SK-N-SH (cell line): ENCODE measurements around the gene SFXN1. TPM values are rescaled to one million over a fixed set of nuclear protein-coding genes. Genes with fewer than 3 reads are reported as not detected.

Experiments
- CTCF ChIA-PET: fragments of 300-600, 350-600 bp; formaldehyde crosslinking; extraction: SDS; loops from one replicate; lab custom pipeline; 2021; lab: Yijun Ruan, JAX
- POLR2A ChIA-PET: fragments of 350-600 bp; sonication (Branson Sonifier 250); formaldehyde crosslinking; extraction: SDS; loops from one replicate; lab custom pipeline; 2020; ENCODE audit warnings: antibody characterized with exemption, inconsistent platforms; lab: Yijun Ruan, JAX
- DNase-seq: peaks from one replicate; pipeline ENCODE4 v3.0.0; 2012
- H2AFZ ChIP-seq: fragments of 200-600 bp; sonication (generic); 2 replicates; pipeline ENCODE4 v1.8.1; 2016; ENCODE audit warnings: antibody characterized with exemption, mild to moderate bottlenecking, low read depth
- H3F3A ChIP-seq: fragments of 200-600 bp; sonication (generic); replicated peaks from 2 replicates; pipeline ENCODE3; 2016; ENCODE audit warnings: antibody characterized with exemption, mild to moderate bottlenecking; ENCODE audit not compliant: insufficient read depth
- H3K27ac ChIP-seq, 2 experiments: fragments of 200-500 bp in 1 of 2; fragments of 200-600 bp in 1 of 2; sonication (Bioruptor generic) in 1 of 2; sonication (generic), shearing (Covaris generic) in 1 of 2; 2 replicates each; pipeline versions ENCODE4 v1.5.1 to v1.6.1; 2014 to 2016; ENCODE audit warnings: low read depth in 2 of 2, inconsistent platforms in 1 of 2, low read length in 1 of 2, mild to moderate bottlenecking in 1 of 2, mixed read lengths in 1 of 2
- H3K27me3 ChIP-seq: fragments of 200-600 bp; sonication (generic), shearing (Covaris generic); 2 replicates; pipeline ENCODE4 v1.6.1; 2016; ENCODE audit warnings: mixed run types; ENCODE audit not compliant: insufficient read depth
- H3K36me3 ChIP-seq, 2 experiments: fragments of 200-500 bp in 1 of 2; fragments of 200-600 bp in 1 of 2; sonication (Bioruptor generic) in 1 of 2; sonication (generic) in 1 of 2; replicated peaks in 1 of 2; 2 replicates each; pipeline versions ENCODE3 to v1.5.1; 2014 to 2016; ENCODE audit warnings: low read length in 1 of 2, mild to moderate bottlenecking in 1 of 2; ENCODE audit not compliant: insufficient read depth in 2 of 2, control insufficient read depth in 1 of 2
- H3K4me1 ChIP-seq, 2 experiments: fragments of 200-500 bp in 1 of 2; fragments of 200-600 bp in 1 of 2; sonication (Bioruptor generic) in 1 of 2; sonication (generic), shearing (Covaris generic) in 1 of 2; 2 replicates each; pipeline versions ENCODE4 v1.5.1 to v1.6.1; 2014 to 2016; ENCODE audit warnings: low read depth in 1 of 2, low read length in 1 of 2, mixed run types in 1 of 2; ENCODE audit not compliant: insufficient read depth in 2 of 2, control insufficient read depth in 1 of 2
- H3K4me2 ChIP-seq: fragments of 200-600 bp; sonication (generic), shearing (Covaris generic); 2 replicates; pipeline ENCODE4 v1.6.1; 2017; ENCODE audit warnings: mixed run types
- H3K4me3 ChIP-seq, 2 experiments: fragments of 200-500 bp in 1 of 2; fragments of 200-600 bp in 1 of 2; sonication (Bioruptor generic) in 1 of 2; sonication (generic), shearing (Covaris generic) in 1 of 2; 2 replicates each; pipeline versions ENCODE4 v1.5.1 to v1.8.1; 2014 to 2016; ENCODE audit warnings: low read depth in 2 of 2, inconsistent platforms in 1 of 2, low read length in 1 of 2, mild to moderate bottlenecking in 1 of 2, mixed read lengths in 1 of 2, moderate library complexity in 1 of 2
- H3K79me2 ChIP-seq: fragments of 200-600 bp; sonication (generic); 2 replicates; pipeline ENCODE4 v1.8.1; 2017; ENCODE audit warnings: mild to moderate bottlenecking; ENCODE audit not compliant: insufficient read depth
- H3K9ac ChIP-seq: fragments of 200-600 bp; sonication (generic); 2 replicates; pipeline ENCODE4 v1.6.1; 2017; ENCODE audit warnings: mixed run types
- H3K9me2 ChIP-seq: fragments of 200-600 bp; sonication (generic); 2 replicates; pipeline ENCODE4 v1.6.1; 2017; ENCODE audit warnings: mixed run types
- H3K9me3 ChIP-seq: fragments of 200-600 bp; sonication (generic); 2 replicates; pipeline ENCODE4 v1.6.1; 2017; ENCODE audit warnings: mixed run types, mild to moderate bottlenecking, moderate library complexity
- H4K20me1 ChIP-seq: fragments of 200-600 bp; sonication (generic); 2 replicates; pipeline ENCODE4 v1.6.1; 2017; ENCODE audit warnings: mild to moderate bottlenecking, mixed run types; ENCODE audit not compliant: insufficient read depth
- CHD2 ChIP-seq: fragments of 150-350 bp; IDR thresholded peaks from 2 replicates; pipeline ENCODE4 v1.6.1; 2018; ENCODE audit warnings: low read length; ENCODE audit not compliant: partially characterized antibody
- EP300 ChIP-seq, 2 experiments: IDR thresholded peaks; 2 replicates each; pipeline versions ENCODE4 v1.4.0 to v1.6.1; 2012; ENCODE audit warnings: borderline replicate concordance in 1 of 2, low read depth in 1 of 2, low read length in 1 of 2
- EZH2phosphoT487 ChIP-seq: fragments of 200-600 bp; sonication (generic); IDR thresholded peaks from 2 replicates; pipeline ENCODE4 v1.6.1; 2017; ENCODE audit warnings: low read depth, mixed run types, mild to moderate bottlenecking, antibody characterized with exemption, moderate library complexity, borderline replicate concordance
- FOXJ3 ChIP-seq: sonication (generic); formaldehyde crosslinking; IDR thresholded peaks from 2 replicates; pipeline ENCODE4 v1.5.1; 2020; ENCODE audit warnings: mild to moderate bottlenecking, missing genetic modification reagents
- FOXM1 ChIP-seq: IDR thresholded peaks from 2 replicates; pipeline ENCODE4 v1.4.0; 2012; ENCODE audit warnings: low read depth, mild to moderate bottlenecking
- GABPA ChIP-seq: IDR thresholded peaks from 2 replicates; pipeline ENCODE4 v1.4.0; 2012; ENCODE audit warnings: low read depth, mild to moderate bottlenecking
- JUND ChIP-seq: IDR thresholded peaks from 2 replicates; pipeline ENCODE4 v1.4.0; 2012
- MXI1 ChIP-seq: IDR thresholded peaks from 2 replicates; pipeline ENCODE4 v1.6.1; 2012; ENCODE audit warnings: mild to moderate bottlenecking, low read depth, low read length, improper control_type of control experiment
- NFIC ChIP-seq: IDR thresholded peaks from 2 replicates; pipeline ENCODE4 v1.4.0; 2012; ENCODE audit warnings: borderline replicate concordance
- NRF1 ChIP-seq: IDR thresholded peaks from 2 replicates; pipeline ENCODE4 v1.6.1; 2012; ENCODE audit warnings: low read depth, mild to moderate bottlenecking, low read length
- POLR2AphosphoS5 ChIP-seq: IDR thresholded peaks from 2 replicates; pipeline ENCODE4 v1.6.1; 2012; ENCODE audit warnings: low read depth, low read length
- RAD21 ChIP-seq: IDR thresholded peaks from 2 replicates; pipeline ENCODE4 v1.6.1; 2012; ENCODE audit warnings: mild to moderate bottlenecking, low read length
- RCOR1 ChIP-seq: fragments of 150-350 bp; IDR thresholded peaks from 2 replicates; pipeline ENCODE4 v1.6.1; 2017; ENCODE audit warnings: antibody characterized with exemption, low read length
- SIN3A ChIP-seq: IDR thresholded peaks from 2 replicates; pipeline ENCODE4 v1.6.1; 2012; ENCODE audit warnings: low read depth, mild to moderate bottlenecking, low read length, moderate library complexity, borderline replicate concordance
- TAF1 ChIP-seq: IDR thresholded peaks from 2 replicates; pipeline ENCODE4 v1.6.1; 2012; ENCODE audit warnings: low read depth, mild to moderate bottlenecking, low read length, moderate library complexity, borderline replicate concordance
- TEAD4 ChIP-seq: IDR thresholded peaks from 2 replicates; pipeline ENCODE4 v1.4.0; 2012; ENCODE audit warnings: mild to moderate bottlenecking, borderline replicate concordance; ENCODE audit not compliant: insufficient read depth
- YY1 ChIP-seq: IDR thresholded peaks from 2 replicates; pipeline ENCODE4 v1.4.0; 2012; ENCODE audit warnings: low read depth, mild to moderate bottlenecking
- WGBS: methylation state at CpG from one replicate; pipeline ENCODE4 v1.1.6; 2017; ENCODE audit warnings: low lambda C conversion rate; 5-methylcytosine and 5-hydroxymethylcytosine counted together
- polyA plus RNA-seq, 3 experiments: library from polyadenylated mRNA; depleted of rRNA; stranded (reverse); fragments of >200 nt; gene quantifications; 2 replicates each; pipeline ENCODE4 v1.2.3, GENCODE V29; 2012
- TF ChIP-seq, protein P1 (sequence below): IDR thresholded peaks from 2 replicates; pipeline ENCODE4 v1.4.0; 2012; ENCODE audit warnings: low read depth, borderline replicate concordance
- TF ChIP-seq, protein P2 (sequence below): IDR thresholded peaks from 2 replicates; pipeline ENCODE4 v1.4.0; 2012; ENCODE audit warnings: low read depth, borderline replicate concordance
- TF ChIP-seq, protein P3 (sequence below): IDR thresholded peaks from 2 replicates; pipeline ENCODE4 v1.4.0; 2012; ENCODE audit warnings: low read depth

The SFXN1 gene
- polyA plus RNA-seq, 1 of the 3 experiments (the other 2 are of a cell fraction): 73.6 TPM

DNA sequence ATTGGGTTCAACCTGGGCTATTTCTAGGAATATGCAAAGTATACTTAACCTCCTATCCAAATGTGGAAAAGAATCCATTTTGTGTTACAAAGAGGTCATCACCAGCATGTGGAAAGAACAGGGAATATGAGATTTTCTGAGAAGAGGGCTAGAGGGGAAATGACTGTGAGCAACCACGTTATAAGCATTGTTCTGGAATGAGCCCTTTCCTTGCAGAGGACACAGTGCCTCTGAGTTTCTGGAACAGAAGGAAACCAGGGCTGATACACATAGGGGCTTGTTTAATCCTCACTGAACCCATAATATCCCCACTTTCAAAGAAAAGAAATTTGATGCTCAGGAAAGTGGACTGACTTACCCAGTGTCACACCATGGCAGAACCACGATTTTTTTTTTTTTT, 53.0 kb downstream of the SFXN1 start:
- peaks cover 3% of the 10 kb centered on the region for H3F3A ChIP-seq
- H3K36me3 ChIP-seq: peaks cover 25 to 28% of the 10 kb centered on the region in 2 experiments
- DNase-seq: no peak
- POLR2A ChIA-PET: no interaction called here
- no peak overlapping the region for H2AFZ ChIP-seq
- H4K20me1 ChIP-seq: no peaks in the 10 kb centered on the region
- H3K9ac ChIP-seq: no peak overlapping the region
- peaks cover 0 to 15% of the 10 kb centered on the region in 2 experiments; a peak in 2 of 4 replicates for H3K4me1 ChIP-seq
- CTCF ChIA-PET: interaction anchor here (0.6 to 5.0 kb wide), 6 partner anchors 14 to 197 kb away, joined by 3 to 46 read pairs (median 10); no protein-coding TSS in a partner anchor
- no peak overlapping the region for H3K4me3 ChIP-seq
- no peaks in the 10 kb centered on the region for H3K27me3 ChIP-seq
- 45% methylated on average over 2 of the region's 2 CpGs for WGBS
- TF ChIP-seq GABPA (no peak), TAF1 (no peak), YY1 (no peak), FOXM1 (no peak), SIN3A (no peak), EZH2phosphoT487 (no peak), MXI1 (no peak), FOXJ3 (no peak), NFIC (no peak)
- TF ChIP-seq, protein P1, sequence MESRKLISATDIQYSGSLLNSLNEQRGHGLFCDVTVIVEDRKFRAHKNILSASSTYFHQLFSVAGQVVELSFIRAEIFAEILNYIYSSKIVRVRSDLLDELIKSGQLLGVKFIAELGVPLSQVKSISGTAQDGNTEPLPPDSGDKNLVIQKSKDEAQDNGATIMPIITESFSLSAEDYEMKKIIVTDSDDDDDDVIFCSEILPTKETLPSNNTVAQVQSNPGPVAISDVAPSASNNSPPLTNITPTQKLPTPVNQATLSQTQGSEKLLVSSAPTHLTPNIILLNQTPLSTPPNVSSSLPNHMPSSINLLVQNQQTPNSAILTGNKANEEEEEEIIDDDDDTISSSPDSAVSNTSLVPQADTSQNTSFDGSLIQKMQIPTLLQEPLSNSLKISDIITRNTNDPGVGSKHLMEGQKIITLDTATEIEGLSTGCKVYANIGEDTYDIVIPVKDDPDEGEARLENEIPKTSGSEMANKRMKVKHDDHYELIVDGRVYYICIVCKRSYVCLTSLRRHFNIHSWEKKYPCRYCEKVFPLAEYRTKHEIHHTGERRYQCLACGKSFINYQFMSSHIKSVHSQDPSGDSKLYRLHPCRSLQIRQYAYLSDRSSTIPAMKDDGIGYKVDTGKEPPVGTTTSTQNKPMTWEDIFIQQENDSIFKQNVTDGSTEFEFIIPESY: no peak
- H3K9me2 ChIP-seq: no peaks in the 10 kb centered on the region
- no peaks in the 10 kb centered on the region for H3K9me3 ChIP-seq
- H3K27ac ChIP-seq: no peak overlapping the region
- no peaks in the 10 kb centered on the region for H3K79me2 ChIP-seq
- H3K4me2 ChIP-seq: no peak overlapping the region

DNA sequence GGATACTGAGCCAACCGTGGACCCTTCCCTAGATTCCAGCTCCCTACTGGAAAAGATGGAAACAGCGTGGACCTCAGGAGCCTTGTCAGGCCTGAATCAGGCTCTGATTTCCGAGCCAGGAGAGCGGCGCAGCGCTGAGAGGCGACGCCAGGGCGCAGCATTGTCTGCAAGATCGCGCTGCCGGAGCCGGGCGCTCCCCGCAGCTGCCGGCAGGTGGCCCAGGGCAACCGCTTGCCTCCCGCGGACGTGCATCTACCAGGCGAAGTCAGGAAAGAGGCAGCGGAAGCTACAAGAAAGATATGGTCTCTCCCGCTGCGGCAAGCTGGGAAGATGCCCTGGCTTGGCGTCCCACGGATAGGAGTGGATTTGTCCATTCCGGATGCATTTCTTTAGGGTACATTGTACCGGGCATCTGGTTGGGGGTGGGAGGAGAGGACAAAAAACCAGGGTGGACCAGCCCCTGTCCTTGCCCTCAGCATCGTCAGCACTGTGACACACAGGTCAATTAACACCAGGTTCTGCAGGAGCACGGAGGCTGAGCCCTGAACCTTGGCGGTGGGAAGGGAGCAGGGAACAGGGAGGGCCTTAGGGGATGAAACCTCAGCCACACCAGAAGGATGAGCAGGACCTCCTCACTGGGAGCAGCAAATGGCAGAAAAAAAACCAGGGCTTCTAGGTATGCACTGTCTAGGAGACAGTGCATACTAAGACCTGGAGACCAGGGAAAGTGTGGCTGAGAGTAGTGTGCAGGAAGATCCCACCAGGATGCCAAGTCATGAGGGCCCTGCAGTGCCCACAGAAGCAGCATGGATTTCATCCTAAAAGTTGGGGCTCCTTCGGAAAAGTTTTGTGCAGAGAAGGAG, 55.9 kb downstream of the SFXN1 start:
- Histone ChIP-seq H3K9ac (no peak overlapping the region), H3K27ac (no peak overlapping the region; a peak in 1 of 4 replicates), H3K36me3 (peaks cover 5 to 6% of the 10 kb centered on the region in 2 experiments), H2AFZ (no peak overlapping the region), H3F3A (peaks cover 3% of the 10 kb centered on the region), H3K4me3 (peak overlapping the region; percentile 17 to 46; a peak in 2 of 4 replicates), H3K27me3 (no peaks in the 10 kb centered on the region), H3K9me2 (no peaks in the 10 kb centered on the region), H4K20me1 (no peaks in the 10 kb centered on the region), H3K4me2 (peak overlapping the region; percentile 26; the same call in 1 of the 2 replicates), H3K79me2 (no peaks in the 10 kb centered on the region), H3K9me3 (no peaks in the 10 kb centered on the region), H3K4me1 (peaks cover 0 to 15% of the 10 kb centered on the region in 2 experiments; a peak in 2 of 4 replicates)
- 14% methylated on average over 19 of the region's 32 CpGs for WGBS
- ChIA-PET CTCF (interaction anchor here (0.6 to 6.9 kb wide), 84 partner anchors 8 to 694 kb away, joined by 3 to 235 read pairs (median 5); partner anchors contain the start of gene CPLX2), POLR2A (interaction anchor here (0.6 to 1.0 kb wide), 2 partner anchors 34 to 196 kb away, joined by 3 to 4 read pairs; no protein-coding TSS in a partner anchor)
- peak; percentile 90 for DNase-seq
- TF ChIP-seq NRF1: no peak
- TF ChIP-seq CHD2: no peak
- TF ChIP-seq TEAD4: no peak
- no peak for TF ChIP-seq RCOR1
- TF ChIP-seq, protein P2, sequence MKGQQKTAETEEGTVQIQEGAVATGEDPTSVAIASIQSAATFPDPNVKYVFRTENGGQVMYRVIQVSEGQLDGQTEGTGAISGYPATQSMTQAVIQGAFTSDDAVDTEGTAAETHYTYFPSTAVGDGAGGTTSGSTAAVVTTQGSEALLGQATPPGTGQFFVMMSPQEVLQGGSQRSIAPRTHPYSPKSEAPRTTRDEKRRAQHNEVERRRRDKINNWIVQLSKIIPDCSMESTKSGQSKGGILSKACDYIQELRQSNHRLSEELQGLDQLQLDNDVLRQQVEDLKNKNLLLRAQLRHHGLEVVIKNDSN: no peak
- no peak for TF ChIP-seq EP300 (IDR thresholded peaks at IDR 0.05; ENCODE audit: borderline replicate concordance in 1 of 2, low read depth in 1 of 2, low read length in 1 of 2)
- no peak for TF ChIP-seq YY1
- no peak for TF ChIP-seq JUND
- peak; percentile 97 for TF ChIP-seq RAD21
- no peak for TF ChIP-seq SIN3A
- TF ChIP-seq POLR2AphosphoS5: no peak
- TF ChIP-seq, protein P3, sequence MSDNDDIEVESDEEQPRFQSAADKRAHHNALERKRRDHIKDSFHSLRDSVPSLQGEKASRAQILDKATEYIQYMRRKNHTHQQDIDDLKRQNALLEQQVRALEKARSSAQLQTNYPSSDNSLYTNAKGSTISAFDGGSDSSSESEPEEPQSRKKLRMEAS: peak; percentile 76; the same call in 1 of the 2 replicates
- TF ChIP-seq, protein P1: no peak
- no peak for TF ChIP-seq NFIC
